ENCODE results near the gene AFAP1. TPM values are rescaled to one million over a fixed set of nuclear protein-coding genes. Genes with fewer than 3 reads are reported as not detected.

AFAP1 gene
- polyA plus RNA-seq, 1 donor (not counting 4 experiments of a cell fraction or from before 2014, with no cell fraction given), result 7.6 TPM

GRCh38 chr4:7947927-7948326 lies 8.3 kb upstream of the AFAP1 start:
- dilution Hi-C loops (cut with MboI; ENCODE audit: extremely low pct_ligation_motif_present, low sequenced_read_pairs), result no loop called here
- Histone ChIP-seq H3K4me3 (ENCODE audit: control insufficient read depth in 2 of 3, extremely low read depth in 1 of 3, insufficient read depth in 2 of 3, low read depth in 1 of 3, low read length in 3 of 3) (no peak overlapping the region), H2AFZ (ENCODE audit: control insufficient read depth, low read length) (no peak overlapping the region), H3K27me3 (ENCODE audit: control insufficient read depth, extremely low read depth, insufficient read depth, low read length) (no peaks in the 10 kb centered on the region), H3K4me1 (ENCODE audit: control insufficient read depth, extremely low read depth, insufficient read depth, low read length) (no peaks in the 10 kb centered on the region), H3K27ac (ENCODE audit: control insufficient read depth, insufficient read depth, low read length) (no peak overlapping the region), H3K9me3 (ENCODE audit: control insufficient read depth, low read depth, low read length) (no peaks in the 10 kb centered on the region), H3K36me3 (ENCODE audit: control insufficient read depth in 2 of 2, extremely low read depth in 1 of 2, insufficient read depth in 2 of 2, low read length in 2 of 2) (no peaks in the 10 kb centered on the region), H3K9ac (ENCODE audit: control insufficient read depth, extremely low read depth, insufficient read depth, low read length) (no peak overlapping the region), H3K79me2 (ENCODE audit: control insufficient read depth, insufficient read depth, low read length) (no peaks in the 10 kb centered on the region), H3K9me1 (ENCODE audit: control insufficient read depth, extremely low read depth, insufficient read depth, low read length) (no peaks in the 10 kb centered on the region), H3K4me2 (ENCODE audit: control insufficient read depth, extremely low read depth, insufficient read depth, low read depth, low read length) (no peak overlapping the region), H4K20me1 (ENCODE audit: control insufficient read depth, extremely low read depth, insufficient read depth, low read length) (no peaks in the 10 kb centered on the region)
- TF ChIP-seq EZH2 (IDR thresholded peaks at IDR 0.05; ENCODE audit: low read length), result no peak
- TF ChIP-seq CTCF (optimal IDR thresholded peaks at IDR 0.05 in 1 of 3, IDR thresholded peaks at IDR 0.05 in 1 of 3, conservative IDR thresholded peaks at IDR 0.05 in 1 of 3; ENCODE audit: extremely low read depth in 1 of 3, insufficient read depth in 2 of 3, low read length in 3 of 3), result no peak
- DNase-seq (ENCODE audit: low read depth, low spot score), result no peak
- no peak for FAIRE-seq

- no peak overlapping the region for H3K9ac ChIP-seq (ENCODE audit: control insufficient read depth, extremely low read depth, insufficient read depth, low read length)
- H4K20me1 ChIP-seq (ENCODE audit: control insufficient read depth, extremely low read depth, insufficient read depth, low read length), result no peaks in the 10 kb centered on the region
- no peaks in the 10 kb centered on the region for H3K36me3 ChIP-seq (ENCODE audit: control insufficient read depth in 2 of 2, extremely low read depth in 1 of 2, insufficient read depth in 2 of 2, low read length in 2 of 2)
- dilution Hi-C loops (cut with MboI; ENCODE audit: extremely low pct_ligation_motif_present, low sequenced_read_pairs), result no loop called here
- H3K4me1 ChIP-seq (ENCODE audit: control insufficient read depth, extremely low read depth, insufficient read depth, low read length), result peaks cover 8% of the 10 kb centered on the region
- no peak for FAIRE-seq
- no peaks in the 10 kb centered on the region for H3K9me3 ChIP-seq (ENCODE audit: control insufficient read depth, low read depth, low read length)
- no peak overlapping the region for H3K27ac ChIP-seq (ENCODE audit: control insufficient read depth, insufficient read depth, low read length)
- H3K9me1 ChIP-seq (ENCODE audit: control insufficient read depth, extremely low read depth, insufficient read depth, low read length), result no peaks in the 10 kb centered on the region
- no peaks in the 10 kb centered on the region for H3K79me2 ChIP-seq (ENCODE audit: control insufficient read depth, insufficient read depth, low read length)
- no peak overlapping the region for H2AFZ ChIP-seq (ENCODE audit: control insufficient read depth, low read length)
- DNase-seq (ENCODE audit: low read depth, low spot score), result no peak
- no peak overlapping the region for H3K4me3 ChIP-seq (ENCODE audit: control insufficient read depth in 2 of 3, extremely low read depth in 1 of 3, insufficient read depth in 2 of 3, low read depth in 1 of 3, low read length in 3 of 3)
- no peak overlapping the region for H3K4me2 ChIP-seq (ENCODE audit: control insufficient read depth, extremely low read depth, insufficient read depth, low read depth, low read length)
- no peak for TF ChIP-seq EZH2 (IDR thresholded peaks at IDR 0.05; ENCODE audit: low read length)
- no peak for TF ChIP-seq CTCF (optimal IDR thresholded peaks at IDR 0.05 in 1 of 3, IDR thresholded peaks at IDR 0.05 in 1 of 3, conservative IDR thresholded peaks at IDR 0.05 in 1 of 3; ENCODE audit: extremely low read depth in 1 of 3, insufficient read depth in 2 of 3, low read length in 3 of 3)
- H3K27me3 ChIP-seq (ENCODE audit: control insufficient read depth, extremely low read depth, insufficient read depth, low read length), result no peaks in the 10 kb centered on the region
These were observed 6.2 kb upstream of the AFAP1 start for GRCh38 chr4:7945709-7946380.
